ENCODE results near the gene PLEKHA6. TPM values are rescaled to one million over a fixed set of nuclear protein-coding genes. Genes with fewer than 3 reads are reported as not detected.

The PLEKHA6 gene
- 1.2 and 1.6 TPM in 2 replicates for total RNA-seq

GRCh38 chr1:204359474-204360255 lies at the start of gene PLEKHA6:
Gene PLEKHA6, minus strand, starts transcription at chr1:204359929. Its CDS starts 86,202 bp downstream, at chr1:204273727.

GRCh38 chr1:204213668-204214662 lies 145.8 kb downstream of the PLEKHA6 start, which contains the start of gene GOLT1A:
Gene GOLT1A, minus strand, starts transcription at chr1:204213988. Its CDS starts 82 bp downstream, at chr1:204213906.

GRCh38 chr1:204196068-204196795 lies 163.5 kb downstream of the PLEKHA6 start, which contains the start of gene KISS1:
Gene KISS1, minus strand, starts transcription at chr1:204196491. Its CDS starts 3,615 bp downstream, at chr1:204192876.

Other genes starting within 250 kb of the PLEKHA6 start
- 7.9 and 10.0 TPM in 2 replicates for gene ETNK2, start 207.9 kb downstream of the PLEKHA6 start, total RNA-seq
- gene REN, start 193.6 kb downstream of the PLEKHA6 start, total RNA-seq: 0.62 and 0.77 TPM in 2 replicates
- 0.22 and 0.37 TPM in 2 replicates for gene KISS1, start 163.4 kb downstream of the PLEKHA6 start, total RNA-seq
- not detected in 2 replicates for gene GOLT1A, start 145.9 kb downstream of the PLEKHA6 start, total RNA-seq
- 29.1 and 33.1 TPM in 2 replicates for gene PPP1R15B, start 51.9 kb upstream of the PLEKHA6 start, total RNA-seq
- 2.0 TPM in 2 replicates for gene PIK3C2B, start 134.9 kb upstream of the PLEKHA6 start, total RNA-seq
- 37.6 and 40.5 TPM in 2 replicates for gene MDM4, start 156.5 kb upstream of the PLEKHA6 start, total RNA-seq